OCI-LY7 (cell line): ENCODE results near the gene SNRNP27. TPM values are rescaled to one million over a fixed set of nuclear protein-coding genes. Genes with fewer than 3 reads are reported as not detected.

Experiments used
- BruUV-seq: library from RNA; stranded (reverse); fragments of 400-500 nt; replicated peaks from 2 replicates; lab custom pipeline; 2021; lab: Mats Ljungman, UMichigan
- CTCF ChIA-PET: fragments of 300-600 bp; sonication (Branson Sonifier 250); formaldehyde crosslinking; loops from one replicate; lab custom pipeline; 2022; ENCODE audit warnings: antibody characterized with exemption; ENCODE audit not compliant: unreplicated experiment; lab: Charles Lee
- POLR2A ChIA-PET: fragments of 300-600 bp; sonication (Branson Sonifier 250); formaldehyde crosslinking; loops from one replicate; lab custom pipeline; 2022; ENCODE audit warnings: antibody characterized with exemption; lab: Charles Lee
- DNase-seq: peaks from one replicate; pipeline ENCODE4 v3.0.0-alpha.2; 2015; ENCODE audit warnings: low spot score
- H2AFZ ChIP-seq: fragments of 200-600 bp; sonication (generic), shearing (Covaris generic); 2 replicates; pipeline ENCODE4 v1.6.1; 2014; ENCODE audit warnings: mild to moderate bottlenecking, antibody characterized with exemption, low read length, moderate library complexity
- H3K27ac ChIP-seq: fragments of 200-600 bp; sonication (generic); 2 replicates; pipeline ENCODE4 v1.5.1; 2014; ENCODE audit warnings: mixed run types, low read depth, mild to moderate bottlenecking, moderate library complexity, low read length, inconsistent platforms; ENCODE audit not compliant: poor library complexity, severe bottlenecking
- H3K36me3 ChIP-seq: fragments of 200-600 bp; sonication (generic); 2 replicates; pipeline ENCODE4 v1.6.1; 2014; ENCODE audit warnings: mild to moderate bottlenecking, antibody characterized with exemption, low read length, moderate library complexity, mixed read lengths; ENCODE audit not compliant: insufficient read depth
- H3K4me1 ChIP-seq: fragments of 200-600 bp; sonication (generic); 2 replicates; pipeline ENCODE4 v1.5.1; 2014; ENCODE audit warnings: mild to moderate bottlenecking, low read length; ENCODE audit not compliant: insufficient read depth, poor library complexity, severe bottlenecking
- H3K4me2 ChIP-seq: fragments of 200-600 bp; sonication (generic); 2 replicates; pipeline ENCODE4 v1.6.1; 2014; ENCODE audit warnings: mild to moderate bottlenecking, low read length
- H3K4me3 ChIP-seq: fragments of 200-600 bp; sonication (generic); 2 replicates; pipeline ENCODE4 v1.5.1; 2014; ENCODE audit warnings: mild to moderate bottlenecking, low read depth, low read length; ENCODE audit not compliant: poor library complexity, severe bottlenecking
- H3K79me2 ChIP-seq: fragments of 200-600 bp; sonication (generic); 2 replicates; pipeline ENCODE4 v1.6.1; 2016; ENCODE audit warnings: low read depth, mild to moderate bottlenecking, low read length, moderate library complexity, mixed read lengths; ENCODE audit not compliant: insufficient read depth
- H3K9me2 ChIP-seq: fragments of 200-600 bp; sonication (generic); 2 replicates; pipeline ENCODE4 v1.6.1; 2016; ENCODE audit warnings: mild to moderate bottlenecking, low read length, mixed read lengths; ENCODE audit not compliant: insufficient read depth
- H3K9me3 ChIP-seq: fragments of 200-600 bp; sonication (generic); 2 replicates; pipeline ENCODE4 v1.6.1; 2014; ENCODE audit warnings: mild to moderate bottlenecking, mixed run types, low read length, mixed read lengths
- H4K20me1 ChIP-seq: fragments of 200-600 bp; sonication (generic); 2 replicates; pipeline ENCODE4 v1.6.1; 2014; ENCODE audit warnings: mild to moderate bottlenecking, antibody characterized with exemption, low read length, moderate library complexity, mixed read lengths; ENCODE audit not compliant: insufficient read depth
- EZH2phosphoT487 ChIP-seq: fragments of 200-600 bp; sonication (generic); IDR thresholded peaks from 2 replicates; pipeline ENCODE4 v1.6.1; 2018; ENCODE audit warnings: low read depth, borderline replicate concordance, mild to moderate bottlenecking, mixed run types, antibody characterized with exemption, low read length, moderate library complexity, mixed read lengths
- intact Hi-C: fragments of 100-400 bp; cut with micrococcal nuclease; formaldehyde crosslinking; loops from one replicate; pipeline ENCODE4 v1.10.0; 2022; ENCODE audit not compliant: unreplicated experiment
- total RNA-seq, 2 experiments: library from RNA; depleted of rRNA in 1 of 2; stranded (reverse); fragments of >200 nt in 1 of 2; shearing (Covaris generic) in 1 of 2; gene quantifications; 2 replicates each; pipeline ENCODE4 v1.2.3, GENCODE V29; 2014 to 2022
- TF ChIP-seq, protein P1 (sequence below): fragments of 200-600 bp; sonication (generic); conservative IDR thresholded peaks from 2 replicates; pipeline ENCODE4 v1.5.1; 2014; ENCODE audit warnings: mild to moderate bottlenecking, antibody characterized with exemption, low read length, moderate library complexity, mixed read lengths

The SNRNP27 gene
- total RNA-seq, 2 experiments from 2014 or later = 42.2 to 76.0 TPM

DNA sequence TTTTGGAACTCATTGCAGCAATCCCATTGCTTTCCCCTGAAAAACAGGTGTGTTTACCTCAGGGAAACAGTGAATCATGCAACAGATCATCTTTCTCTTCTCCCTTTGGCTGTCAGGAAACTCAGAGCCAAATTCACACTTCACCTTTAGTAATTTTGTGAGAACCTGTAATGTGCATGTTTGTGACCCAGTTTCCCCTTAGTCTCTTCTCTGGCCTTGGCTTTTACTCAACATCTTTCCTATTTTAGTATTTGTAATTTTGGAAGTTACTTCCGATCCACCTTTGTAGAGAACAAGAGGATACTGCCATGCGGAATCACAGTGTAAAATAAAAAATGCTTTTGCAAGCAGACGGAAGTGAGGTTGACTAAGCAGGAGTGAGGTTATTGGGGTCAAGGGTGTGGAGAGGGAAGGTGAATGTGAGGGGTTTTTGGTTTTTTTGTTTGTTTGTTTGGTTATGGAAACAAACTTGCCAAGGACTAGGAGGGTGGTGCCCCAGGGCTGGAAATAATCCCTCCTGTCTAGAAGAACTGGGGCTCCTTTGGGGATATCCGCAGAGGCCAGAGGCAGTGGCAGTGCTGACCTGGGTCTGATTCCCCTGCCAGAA, 53.7 kb downstream of the SNRNP27 start:
- H3K79me2 ChIP-seq = no peaks in the 10 kb centered on the region
- H3K36me3 ChIP-seq = no peaks in the 10 kb centered on the region
- no peaks in the 10 kb centered on the region for H3K9me3 ChIP-seq
- H3K27ac ChIP-seq = no peak overlapping the region
- BruUV-seq = no TSS peak
- intact Hi-C loops = no loop called here
- CTCF ChIA-PET = no interaction called here
- POLR2A ChIA-PET = interaction anchor here (0.6 kb wide), 2 partner anchors 8 to 173 kb away, joined by 3 to 5 read pairs; no protein-coding TSS in a partner anchor
- DNase-seq = no peak
- no peak overlapping the region for H3K4me2 ChIP-seq
- no peaks in the 10 kb centered on the region for H3K9me2 ChIP-seq
- TF ChIP-seq, protein P1, sequence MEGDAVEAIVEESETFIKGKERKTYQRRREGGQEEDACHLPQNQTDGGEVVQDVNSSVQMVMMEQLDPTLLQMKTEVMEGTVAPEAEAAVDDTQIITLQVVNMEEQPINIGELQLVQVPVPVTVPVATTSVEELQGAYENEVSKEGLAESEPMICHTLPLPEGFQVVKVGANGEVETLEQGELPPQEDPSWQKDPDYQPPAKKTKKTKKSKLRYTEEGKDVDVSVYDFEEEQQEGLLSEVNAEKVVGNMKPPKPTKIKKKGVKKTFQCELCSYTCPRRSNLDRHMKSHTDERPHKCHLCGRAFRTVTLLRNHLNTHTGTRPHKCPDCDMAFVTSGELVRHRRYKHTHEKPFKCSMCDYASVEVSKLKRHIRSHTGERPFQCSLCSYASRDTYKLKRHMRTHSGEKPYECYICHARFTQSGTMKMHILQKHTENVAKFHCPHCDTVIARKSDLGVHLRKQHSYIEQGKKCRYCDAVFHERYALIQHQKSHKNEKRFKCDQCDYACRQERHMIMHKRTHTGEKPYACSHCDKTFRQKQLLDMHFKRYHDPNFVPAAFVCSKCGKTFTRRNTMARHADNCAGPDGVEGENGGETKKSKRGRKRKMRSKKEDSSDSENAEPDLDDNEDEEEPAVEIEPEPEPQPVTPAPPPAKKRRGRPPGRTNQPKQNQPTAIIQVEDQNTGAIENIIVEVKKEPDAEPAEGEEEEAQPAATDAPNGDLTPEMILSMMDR = no peak
- no peak for TF ChIP-seq EZH2phosphoT487
- peak overlapping the region; percentile 90; the same call in 1 of the 2 replicates for H2AFZ ChIP-seq
- peaks cover 17% of the 10 kb centered on the region for H3K4me1 ChIP-seq
- H4K20me1 ChIP-seq = no peaks in the 10 kb centered on the region
- no peak overlapping the region for H3K4me3 ChIP-seq

DNA sequence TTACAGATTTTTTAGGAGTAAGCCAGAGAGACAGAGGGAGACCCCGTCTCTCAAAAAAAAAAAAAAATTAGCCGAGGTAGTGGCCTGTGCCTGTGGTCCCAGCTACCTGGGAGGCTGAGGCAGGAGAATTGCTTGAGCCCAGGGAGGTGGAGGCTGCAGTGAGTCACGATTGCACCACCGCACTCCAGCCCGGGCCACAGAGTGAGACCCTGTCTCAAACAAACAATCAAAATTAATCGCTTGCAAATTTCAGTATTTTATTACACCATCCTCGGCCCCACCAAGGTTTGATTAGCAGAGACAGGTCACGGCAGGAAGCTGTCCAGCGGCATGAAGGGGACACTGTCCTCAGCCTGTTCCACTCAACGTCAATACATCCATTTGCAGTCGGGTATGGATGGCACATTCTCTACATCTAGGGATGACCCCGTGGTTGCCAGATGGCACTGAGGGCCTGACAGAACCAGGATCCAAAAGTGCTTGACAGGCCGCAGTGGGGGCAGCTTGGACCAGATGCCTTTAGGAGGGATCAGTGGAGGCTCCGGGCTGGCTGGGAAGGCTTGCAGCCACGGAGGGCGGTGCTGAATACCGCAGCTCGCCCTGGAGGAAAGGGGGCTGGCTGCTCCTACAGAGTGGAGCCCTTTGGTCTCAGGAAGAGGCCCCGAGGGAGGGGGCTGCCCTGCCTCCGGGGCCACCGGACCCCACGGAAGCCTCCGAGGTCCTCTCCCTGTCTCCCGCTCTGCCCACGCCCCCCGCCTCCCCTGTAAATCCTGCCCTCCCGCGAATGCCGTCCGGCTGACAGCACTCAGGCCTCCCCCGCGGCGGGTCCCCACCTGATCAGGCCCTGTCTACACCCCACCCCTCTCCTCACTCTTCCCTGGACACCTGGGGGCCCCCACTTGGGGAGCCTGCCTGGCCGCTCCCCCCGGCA, 54.5 kb downstream of the SNRNP27 start:
- TF ChIP-seq EZH2phosphoT487 = no peak
- TF ChIP-seq, protein P1 = no peak
- no peaks in the 10 kb centered on the region for H3K9me3 ChIP-seq
- H3K27ac ChIP-seq = no peak overlapping the region
- H3K4me2 ChIP-seq = no peak overlapping the region
- H3K4me1 ChIP-seq = peaks cover 17% of the 10 kb centered on the region
- H2AFZ ChIP-seq = no peak overlapping the region
- no peaks in the 10 kb centered on the region for H3K36me3 ChIP-seq
- H3K4me3 ChIP-seq = no peak overlapping the region
- H4K20me1 ChIP-seq = no peaks in the 10 kb centered on the region
- no TSS peak for BruUV-seq
- intact Hi-C loops = no loop called here
- no peaks in the 10 kb centered on the region for H3K9me2 ChIP-seq
- DNase-seq = no peak
- H3K79me2 ChIP-seq = no peaks in the 10 kb centered on the region
- ChIA-PET CTCF (no interaction called here), POLR2A (interaction anchor here (0.6 kb wide), 2 partner anchors 9 to 173 kb away, joined by 3 to 5 read pairs; no protein-coding TSS in a partner anchor)
